Keratinocyte (primary cell): ENCODE data around the gene MBLAC1. TPM values are rescaled to one million over a fixed set of nuclear protein-coding genes. Genes with fewer than 3 reads are reported as not detected.

Source experiments
- DNase-seq: peaks from one replicate; pipeline ENCODE4 v3.0.0-alpha.2; 2011; ENCODE audit warnings: low read depth, missing footprints, low spot score
- FAIRE-seq: peaks from 2 replicates; lab custom pipeline; 2011; peaks lifted over from hg19 to GRCh38; lab: Jason Lieb, UNC
- H2AFZ ChIP-seq: 2 replicates; pipeline ENCODE4 v1.6.0; 2012; ENCODE audit warnings: low read length, control low read depth, inconsistent platforms; ENCODE audit not compliant: control insufficient read depth
- H3K27ac ChIP-seq: 2 replicates; pipeline ENCODE4 v1.5.1; 2011; ENCODE audit warnings: low read length; ENCODE audit not compliant: control insufficient read depth, insufficient read depth
- H3K27me3 ChIP-seq: 3 replicates; pipeline ENCODE4 v1.6.0; 2011; ENCODE audit warnings: low read length; ENCODE audit not compliant: control insufficient read depth, insufficient read depth; ENCODE audit errors: extremely low read depth
- H3K36me3 ChIP-seq, 2 experiments: 2 replicates in 1 of 2; 3 replicates in 1 of 2; pipeline ENCODE4 v1.5.1; 2011; ENCODE audit warnings: low read length in 2 of 2, mild to moderate bottlenecking in 1 of 2; ENCODE audit not compliant: control insufficient read depth in 2 of 2, insufficient read depth in 2 of 2; ENCODE audit errors: extremely low read depth in 1 of 2
- H3K4me1 ChIP-seq: 3 replicates; pipeline ENCODE4 v1.5.1; 2011; ENCODE audit warnings: low read length; ENCODE audit not compliant: control insufficient read depth, insufficient read depth; ENCODE audit errors: extremely low read depth
- H3K4me2 ChIP-seq: 3 replicates; pipeline ENCODE4 v1.6.0; 2011; ENCODE audit warnings: low read depth, low read length; ENCODE audit not compliant: control insufficient read depth, insufficient read depth; ENCODE audit errors: extremely low read depth
- H3K4me3 ChIP-seq, 3 experiments: fragments of 200-600 bp in 1 of 3; sonication (generic) in 1 of 3; 2 replicates in 2 of 3; 3 replicates in 1 of 3; pipeline ENCODE4 v1.5.1; 2011 to 2016; ENCODE audit warnings: low read length in 3 of 3, mild to moderate bottlenecking in 3 of 3, control low read depth in 2 of 3, inconsistent platforms in 1 of 3, low read depth in 1 of 3, mixed read lengths in 1 of 3, mixed run types in 1 of 3, moderate library complexity in 1 of 3; ENCODE audit not compliant: control insufficient read depth in 2 of 3, insufficient read depth in 2 of 3; ENCODE audit errors: extremely low read depth in 1 of 3
- H3K79me2 ChIP-seq: 2 replicates; pipeline ENCODE4 v1.6.0; 2012; ENCODE audit warnings: low read length; ENCODE audit not compliant: control insufficient read depth, insufficient read depth
- H3K9ac ChIP-seq: 3 replicates; pipeline ENCODE4 v1.6.0; 2011; ENCODE audit warnings: low read length; ENCODE audit not compliant: control insufficient read depth, insufficient read depth; ENCODE audit errors: extremely low read depth
- H3K9me1 ChIP-seq: 3 replicates; pipeline ENCODE4 v1.6.0; 2011; ENCODE audit warnings: low read length; ENCODE audit not compliant: control insufficient read depth, insufficient read depth; ENCODE audit errors: extremely low read depth
- H3K9me3 ChIP-seq: 2 replicates; pipeline ENCODE4 v1.5.1; 2012; ENCODE audit warnings: low read depth, low read length; ENCODE audit not compliant: control insufficient read depth
- H4K20me1 ChIP-seq: 3 replicates; pipeline ENCODE4 v1.6.0; 2011; ENCODE audit warnings: low read length; ENCODE audit not compliant: control insufficient read depth, insufficient read depth; ENCODE audit errors: extremely low read depth
- EZH2 ChIP-seq: IDR thresholded peaks from one replicate; pipeline ENCODE4 v1.6.1; 2012; ENCODE audit warnings: inconsistent platforms, mild to moderate bottlenecking, low read length, moderate library complexity
- dilution Hi-C: fragments of 300-500 bp; cut with MboI; formaldehyde crosslinking; loops from one replicate; pipeline ENCODE4 v1.7.0; 2020; ENCODE audit warnings: low sequenced_read_pairs; ENCODE audit not compliant: extremely low pct_ligation_motif_present
- polyA plus RNA-seq, 5 experiments: library from polyadenylated mRNA; depleted of rRNA in 3 of 5; stranded (reverse) in 3 of 5; stranded (forward) in 1 of 5; unstranded in 1 of 5; fragments of >200 nt; gene quantifications; 1 replicate in 1 of 5; 2 replicates in 3 of 5; 3 replicates in 1 of 5; pipeline versions ENCODE4 v1.2.1 to v1.2.3, GENCODE V29; 2011 to 2012; ENCODE audit warnings: missing spikeins in 2 of 5, low read depth in 1 of 5, low replicate concordance in 1 of 5
- TF ChIP-seq, protein P1 (sequence below), 3 experiments: IDR thresholded peaks in 1 of 3; conservative IDR thresholded peaks in 1 of 3; optimal IDR thresholded peaks in 1 of 3; 2 replicates in 2 of 3; 3 replicates in 1 of 3; pipeline versions ENCODE3 to v1.5.1; 2011; ENCODE audit warnings: low read length in 3 of 3, mild to moderate bottlenecking in 3 of 3, moderate library complexity in 2 of 3, control low read depth in 1 of 3, inconsistent platforms in 1 of 3; ENCODE audit not compliant: insufficient read depth in 2 of 3; ENCODE audit errors: extremely low read depth in 1 of 3

MBLAC1 gene
- polyA plus RNA-seq, 1 donor (not counting 4 experiments of a cell fraction or from before 2014, with no cell fraction given): 0.21 TPM

- Histone ChIP-seq H3K27ac (peak overlapping the region; percentile 13), H3K4me3 (peak overlapping the region; percentile 63 to 91 (median 70)), H3K36me3 (peaks cover 16 to 28% of the 10 kb centered on the region in 2 experiments), H3K9ac (peak overlapping the region; percentile 79), H3K27me3 (no peaks in the 10 kb centered on the region), H3K9me3 (no peaks in the 10 kb centered on the region), H3K4me2 (peak overlapping the region; percentile 78), H3K4me1 (peaks cover 19% of the 10 kb centered on the region), H2AFZ (no peak overlapping the region), H4K20me1 (peaks cover 7% of the 10 kb centered on the region), H3K79me2 (peaks cover 5% of the 10 kb centered on the region), H3K9me1 (no peaks in the 10 kb centered on the region)
- dilution Hi-C loops: no loop called here
- DNase-seq: no peak
- FAIRE-seq: no peak
- TF ChIP-seq, protein P1, sequence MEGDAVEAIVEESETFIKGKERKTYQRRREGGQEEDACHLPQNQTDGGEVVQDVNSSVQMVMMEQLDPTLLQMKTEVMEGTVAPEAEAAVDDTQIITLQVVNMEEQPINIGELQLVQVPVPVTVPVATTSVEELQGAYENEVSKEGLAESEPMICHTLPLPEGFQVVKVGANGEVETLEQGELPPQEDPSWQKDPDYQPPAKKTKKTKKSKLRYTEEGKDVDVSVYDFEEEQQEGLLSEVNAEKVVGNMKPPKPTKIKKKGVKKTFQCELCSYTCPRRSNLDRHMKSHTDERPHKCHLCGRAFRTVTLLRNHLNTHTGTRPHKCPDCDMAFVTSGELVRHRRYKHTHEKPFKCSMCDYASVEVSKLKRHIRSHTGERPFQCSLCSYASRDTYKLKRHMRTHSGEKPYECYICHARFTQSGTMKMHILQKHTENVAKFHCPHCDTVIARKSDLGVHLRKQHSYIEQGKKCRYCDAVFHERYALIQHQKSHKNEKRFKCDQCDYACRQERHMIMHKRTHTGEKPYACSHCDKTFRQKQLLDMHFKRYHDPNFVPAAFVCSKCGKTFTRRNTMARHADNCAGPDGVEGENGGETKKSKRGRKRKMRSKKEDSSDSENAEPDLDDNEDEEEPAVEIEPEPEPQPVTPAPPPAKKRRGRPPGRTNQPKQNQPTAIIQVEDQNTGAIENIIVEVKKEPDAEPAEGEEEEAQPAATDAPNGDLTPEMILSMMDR (optimal IDR thresholded peaks at IDR 0.05 in 1 of 3, IDR thresholded peaks at IDR 0.05 in 1 of 3, conservative IDR thresholded peaks at IDR 0.05 in 1 of 3; ENCODE audit: extremely low read depth in 1 of 3, insufficient read depth in 2 of 3, low read length in 3 of 3): peak in 1 of 3 experiments; percentile 32
- no peak for TF ChIP-seq EZH2
Observed at GRCh38 chr7:100157334-100158228, 30.8 kb downstream of the MBLAC1 start.

GRCh38 chr7:100158229-100159098 lies 31.7 kb downstream of the MBLAC1 start, which contains the start of gene TRAPPC14:
Gene TRAPPC14 (minus strand): TSS chr7:100158723. CDS start chr7:100158499, 224 bp downstream.
- no peaks in the 10 kb centered on the region for H3K9me3 ChIP-seq
- FAIRE-seq: no peak
- peaks cover 5% of the 10 kb centered on the region for H3K79me2 ChIP-seq
- TF ChIP-seq EZH2: no peak
- TF ChIP-seq, protein P1 (optimal IDR thresholded peaks at IDR 0.05 in 1 of 3, IDR thresholded peaks at IDR 0.05 in 1 of 3, conservative IDR thresholded peaks at IDR 0.05 in 1 of 3; ENCODE audit: extremely low read depth in 1 of 3, insufficient read depth in 2 of 3, low read length in 3 of 3): no peak
- peaks cover 2% of the 10 kb centered on the region for H3K9me1 ChIP-seq
- peak within 1 kb of the TSS; percentile 68 for H2AFZ ChIP-seq
- H3K4me2 ChIP-seq: peak within 1 kb of the TSS; percentile 82
- no peaks in the 10 kb centered on the region for H3K27me3 ChIP-seq
- no peak for DNase-seq
- H3K4me3 ChIP-seq: peak within 1 kb of the TSS; percentile 63 to 91 (median 70)
- peak within 1 kb of the TSS; percentile 79 for H3K9ac ChIP-seq
- peaks cover 7% of the 10 kb centered on the region for H4K20me1 ChIP-seq
- H3K27ac ChIP-seq: peak within 1 kb of the TSS; percentile 54
- peaks cover 15 to 28% of the 10 kb centered on the region in 2 experiments for H3K36me3 ChIP-seq
- dilution Hi-C loops: no loop called here
- peaks cover 27% of the 10 kb centered on the region for H3K4me1 ChIP-seq
